ENCODE data around the gene PSMD14.
A peak's percentile ranks its signal among the peaks of the same experiment; 100 is the strongest.
"Not testable (repeated sequence)": the region's sequence is repeated elsewhere in the genome, so short reads cannot be mapped to it uniquely, and the experiment has no call there.

PSMD14 gene

DNA sequence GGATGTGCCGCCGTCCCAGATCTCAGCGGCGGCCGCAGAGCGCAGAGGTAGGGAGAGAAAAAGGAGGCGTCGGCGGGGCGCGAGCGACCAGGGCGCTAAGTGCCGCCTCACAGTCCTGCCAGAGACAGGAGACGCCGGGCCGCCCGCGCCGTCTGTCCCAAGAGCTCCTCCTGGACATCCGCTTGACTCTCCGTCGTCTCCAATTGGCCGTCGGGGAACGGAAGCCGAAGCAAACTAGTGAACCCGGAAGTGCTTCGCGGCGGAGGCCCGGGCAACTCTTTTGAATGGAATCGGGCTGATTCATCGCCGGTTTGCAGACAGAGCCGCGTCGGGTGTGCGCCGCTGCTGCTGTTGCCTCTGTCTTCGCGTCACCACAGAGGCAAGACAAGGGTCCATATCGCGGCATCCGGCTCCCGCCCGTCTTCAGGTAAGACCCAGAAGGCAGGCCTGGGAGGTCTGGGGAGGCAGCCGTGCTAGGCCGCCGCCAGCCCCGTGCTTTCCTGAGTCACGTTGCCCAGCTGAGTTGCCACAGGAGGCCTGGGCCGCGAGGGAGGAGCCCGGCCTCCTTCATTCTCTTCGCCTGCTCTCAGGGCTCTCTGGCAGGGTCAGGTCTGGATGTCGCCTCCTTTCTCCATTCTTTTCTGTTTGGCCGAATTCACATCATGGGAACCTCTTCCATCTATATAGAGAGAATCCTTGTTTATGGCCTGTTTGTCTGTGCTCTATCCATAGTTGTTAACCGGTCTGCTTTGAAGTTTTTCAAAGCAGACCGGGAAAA, at the start of gene PSMD14:
Gene PSMD14, plus strand, starts transcription at position 248 of the 778 bp plus-strand sequence. CDS start 10,401 bp downstream, outside the sequence.
- Histone ChIP-seq H3K27me3 (ENCODE audit: low read depth) (no peaks in the 10 kb centered on the region), H3K4me1 (no peaks in the 10 kb centered on the region; the same call in none of the 2 replicates), H3K36me3 (replicated peaks) (no peaks in the 10 kb centered on the region; the same call in 1 of the 2 replicates), H3K9me3 (0 out of 2 replicates have a peak, but pooled peaks cover 2% of the 10 kb centered on the region), H3K4me3 (peak within 1 kb of the TSS; percentile 85)
- in situ Hi-C loops (cut with MboI; ENCODE audit: low sequenced_read_pairs), result no loop called here
- DNase-seq (ENCODE audit: low spot score in 2 of 2), result peak; percentile 84 to 93

DNA sequence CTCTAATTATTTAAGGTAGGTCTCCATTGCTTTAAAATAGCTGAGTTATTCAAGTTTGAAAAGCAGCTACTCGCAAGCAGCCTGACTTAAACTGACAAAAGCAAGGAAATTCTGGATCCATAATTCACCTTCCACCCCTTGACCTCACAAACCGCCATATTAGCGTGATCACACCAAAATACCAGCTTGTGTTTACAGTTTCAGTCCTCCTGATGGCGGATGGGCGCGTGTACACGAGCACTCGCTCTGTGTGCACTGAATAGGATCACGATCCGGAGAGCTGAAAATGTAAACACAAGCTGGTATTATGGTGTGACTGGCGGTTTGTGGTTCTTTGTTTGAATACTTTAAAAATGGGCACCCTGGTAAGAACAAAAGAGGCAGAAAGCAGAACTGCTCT, 42.4 kb upstream of the PSMD14 start:
- in situ Hi-C loops (cut with MboI; ENCODE audit: low sequenced_read_pairs), result no loop called here
- Histone ChIP-seq H3K27me3 (ENCODE audit: low read depth) (no peaks in the 10 kb centered on the region), H3K4me3 (no peak overlapping the region), H3K36me3 (replicated peaks) (no peaks in the 10 kb centered on the region), H3K4me1 (peaks cover 3% of the 10 kb centered on the region; the same call in 1 of the 2 replicates), H3K9me3 (no peaks in the 10 kb centered on the region)
- no peak for DNase-seq (ENCODE audit: low spot score in 2 of 2)

DNA sequence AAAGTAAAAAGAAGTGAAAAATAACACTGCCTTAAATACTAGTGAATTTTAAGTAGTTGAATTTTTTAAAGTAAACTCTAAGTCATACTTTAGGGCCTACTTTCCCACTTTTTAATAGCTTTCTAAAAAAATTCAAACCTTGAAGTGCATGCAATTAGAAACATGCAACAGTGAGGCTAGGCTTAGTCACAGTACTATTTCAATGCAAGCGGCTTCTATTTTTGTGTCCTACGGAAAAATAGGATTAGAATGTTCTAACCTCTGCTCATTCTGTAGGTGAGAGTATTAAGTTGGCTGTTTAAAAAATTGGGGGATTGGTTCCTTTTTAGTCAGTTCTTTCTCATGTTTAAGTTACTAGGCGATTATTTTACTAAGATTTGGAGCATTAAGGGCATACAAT, 39.1 kb upstream of the PSMD14 start:
- in situ Hi-C loops (cut with MboI; ENCODE audit: low sequenced_read_pairs), result no loop called here
- no peaks in the 10 kb centered on the region for H3K36me3 ChIP-seq (replicated peaks)
- H3K9me3 ChIP-seq, result no peaks in the 10 kb centered on the region
- no peak overlapping the region for H3K4me3 ChIP-seq
- DNase-seq (ENCODE audit: low spot score in 2 of 2), result no peak
- no peaks in the 10 kb centered on the region for H3K4me1 ChIP-seq
- H3K27me3 ChIP-seq (ENCODE audit: low read depth), result no peaks in the 10 kb centered on the region

DNA sequence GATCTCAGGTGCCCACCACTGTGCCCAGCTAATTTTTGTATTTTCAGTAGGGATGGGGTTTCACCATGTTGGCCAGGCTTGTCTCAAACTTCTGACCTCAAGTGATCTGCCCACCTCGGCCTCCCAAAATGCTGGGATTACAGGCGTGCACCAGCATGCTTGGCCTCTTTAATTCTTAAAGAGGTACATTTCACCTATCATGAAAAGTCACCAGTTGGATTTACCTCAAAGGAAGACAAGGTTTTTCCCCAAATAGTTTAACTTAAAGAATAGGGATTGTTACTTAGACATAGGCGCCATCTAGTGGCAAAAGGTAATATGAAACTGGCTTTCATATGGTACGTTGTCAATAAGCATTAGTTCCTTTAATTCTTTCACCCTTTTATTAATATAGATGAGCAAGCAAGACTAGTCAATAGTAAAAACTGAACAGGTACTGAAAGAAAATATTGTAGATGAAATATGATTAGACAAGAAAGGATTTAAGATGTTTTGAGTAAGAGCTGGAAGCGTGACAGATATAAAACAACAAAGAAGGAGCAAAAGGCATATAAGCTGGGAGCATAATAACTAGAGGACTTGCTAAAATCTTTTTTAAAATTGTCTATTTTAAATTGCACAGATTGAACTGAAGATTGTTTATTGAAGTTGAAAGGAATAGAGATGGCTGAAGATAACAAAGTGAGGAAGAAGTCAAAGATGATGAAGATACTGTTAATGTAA, 35.0 kb upstream of the PSMD14 start:
- no peaks in the 10 kb centered on the region for H3K4me1 ChIP-seq
- H3K27me3 ChIP-seq (ENCODE audit: low read depth), result no peaks in the 10 kb centered on the region
- DNase-seq (ENCODE audit: low spot score in 2 of 2), result peak; percentile 49 to 59
- H3K4me3 ChIP-seq, result no peak overlapping the region
- no peaks in the 10 kb centered on the region for H3K9me3 ChIP-seq
- in situ Hi-C loops (cut with MboI; ENCODE audit: low sequenced_read_pairs), result no loop called here
- H3K36me3 ChIP-seq (replicated peaks), result no peaks in the 10 kb centered on the region

DNA sequence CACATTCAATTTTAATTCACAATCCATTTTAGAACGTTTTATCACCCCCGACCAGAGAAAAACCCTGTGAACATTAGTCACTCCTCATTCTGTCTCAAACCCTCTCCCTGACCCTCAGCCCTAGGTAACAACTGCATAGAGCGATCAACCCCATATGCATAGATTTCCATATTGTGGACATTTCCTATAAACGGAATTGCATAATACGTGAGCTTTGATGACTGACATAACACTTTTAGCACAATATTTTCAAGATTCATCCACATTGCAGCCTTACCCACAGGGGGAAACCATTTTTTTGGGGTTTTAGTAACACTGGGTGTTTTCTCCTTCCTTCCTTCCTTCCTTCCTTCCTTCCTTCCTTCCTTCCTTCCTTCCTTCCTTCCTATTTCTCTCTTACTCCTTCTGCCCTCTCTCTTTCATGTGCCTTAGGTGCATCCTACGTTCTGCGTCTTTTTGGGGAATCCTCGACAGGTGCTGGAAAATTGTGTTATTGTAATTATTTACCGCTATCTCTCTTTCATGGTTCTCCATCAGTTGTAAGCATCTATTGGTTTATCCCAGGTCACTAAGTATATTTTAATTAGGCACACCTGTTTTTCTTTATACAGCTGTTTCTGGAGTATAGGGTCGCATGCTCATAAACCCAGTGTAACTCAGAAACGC, 29.5 kb upstream of the PSMD14 start:
- in situ Hi-C loops (cut with MboI; ENCODE audit: low sequenced_read_pairs), result loop anchor here (25.0 kb wide), 1 partner anchor 284 kb away; no protein-coding TSS in a partner anchor
- not testable (repeated sequence) for H3K9me3 ChIP-seq; H3K4me3 ChIP-seq; H3K4me1 ChIP-seq; H3K27me3 ChIP-seq (ENCODE audit: low read depth); H3K36me3 ChIP-seq (replicated peaks)
- DNase-seq (ENCODE audit: low spot score in 2 of 2), result peak in 1 of 2 experiments; percentile 5

DNA sequence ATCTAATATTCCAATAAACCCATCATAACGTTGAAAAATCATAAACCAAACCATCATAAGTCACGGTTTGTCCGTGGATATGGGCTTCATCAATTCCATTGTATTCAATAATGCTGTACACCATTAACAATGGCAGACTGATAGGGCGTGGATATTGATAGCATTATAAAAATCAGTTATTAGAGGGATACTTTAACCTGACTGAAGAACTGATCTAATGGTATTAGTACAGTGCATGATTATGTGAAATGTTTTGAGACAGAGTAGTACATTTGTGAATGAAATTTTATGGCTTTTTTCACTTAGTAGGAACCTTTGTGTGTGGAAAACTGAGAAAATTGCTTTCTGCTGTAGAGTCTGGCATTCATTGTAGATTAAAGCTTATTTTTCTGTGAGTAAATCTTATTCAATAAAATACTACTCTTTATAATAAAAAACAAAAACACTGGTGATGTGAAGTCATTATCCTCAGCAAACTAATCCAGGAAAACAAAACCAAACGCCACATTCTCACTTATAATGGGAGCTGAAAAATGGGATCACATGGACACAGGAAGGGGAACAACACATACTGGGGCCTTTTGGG, 28.9 kb upstream of the PSMD14 start:
- not testable (repeated sequence) for H3K4me3 ChIP-seq; H3K36me3 ChIP-seq (replicated peaks); H3K4me1 ChIP-seq; H3K27me3 ChIP-seq (ENCODE audit: low read depth); DNase-seq (ENCODE audit: low spot score in 2 of 2); H3K9me3 ChIP-seq
- in situ Hi-C loops (cut with MboI; ENCODE audit: low sequenced_read_pairs), result loop anchor here (25.0 kb wide), 1 partner anchor 283 kb away; no protein-coding TSS in a partner anchor

DNA sequence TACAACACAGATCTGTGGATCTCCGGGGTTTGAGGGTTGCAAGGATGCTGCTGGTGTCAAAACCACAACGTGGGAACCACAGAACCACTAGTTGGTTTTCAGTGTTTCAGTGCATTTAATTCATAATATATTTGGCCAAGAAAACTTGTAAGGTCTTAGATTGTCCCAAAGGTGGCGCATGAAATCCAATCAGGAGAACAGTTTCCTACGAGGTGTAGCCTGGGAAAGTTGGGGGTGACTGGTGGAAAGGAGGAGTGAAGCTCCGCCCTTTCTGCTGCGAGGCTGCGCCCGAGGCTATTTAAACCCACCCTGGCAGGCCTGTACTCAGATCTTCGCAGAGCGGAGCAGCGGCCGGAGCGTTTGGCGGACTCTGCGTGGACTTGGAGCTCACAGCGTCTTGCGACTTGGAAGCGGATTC, 27.3 kb upstream of the PSMD14 start:
- not testable (repeated sequence) for H3K27me3 ChIP-seq (ENCODE audit: low read depth); H3K4me1 ChIP-seq; H3K9me3 ChIP-seq; H3K4me3 ChIP-seq; H3K36me3 ChIP-seq (replicated peaks)
- in situ Hi-C loops (cut with MboI; ENCODE audit: low sequenced_read_pairs), result loop anchor here (25.0 kb wide), 1 partner anchor 281 kb away; no protein-coding TSS in a partner anchor
- DNase-seq (ENCODE audit: low spot score in 2 of 2), result peak; percentile 20 to 49

DNA sequence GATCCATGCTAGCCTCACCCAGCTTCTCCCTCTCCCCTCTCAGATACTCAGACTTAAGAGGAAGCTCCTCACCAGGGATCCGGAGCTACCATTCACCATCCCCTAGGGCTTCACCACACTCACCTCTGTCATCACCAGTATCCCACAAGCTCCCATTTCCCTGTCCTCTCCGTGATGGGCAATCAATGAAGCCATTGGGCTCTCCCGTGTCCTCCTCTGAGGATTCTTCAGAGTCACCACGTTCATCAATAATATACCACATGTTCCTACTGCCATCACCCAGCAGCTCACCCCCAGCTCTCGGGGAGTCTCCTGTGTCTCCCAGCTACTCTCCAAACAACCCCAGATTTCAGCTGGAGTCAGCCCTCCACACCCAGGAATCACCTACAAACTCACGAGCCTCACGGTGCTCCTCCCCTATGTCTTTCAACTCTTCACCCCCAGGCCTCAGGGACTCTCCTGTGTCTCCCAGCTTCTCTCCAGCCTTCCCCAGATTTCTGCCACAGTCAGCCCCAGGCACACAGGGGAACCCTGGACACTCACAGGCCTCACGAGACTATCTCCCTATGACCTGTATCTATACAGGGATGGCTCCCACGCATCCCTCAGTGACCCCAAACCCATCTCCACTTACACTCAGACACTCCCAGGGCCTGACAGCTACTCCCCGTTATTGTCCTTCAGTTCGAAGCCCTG, 26.5 kb upstream of the PSMD14 start:
- H3K27me3 ChIP-seq (ENCODE audit: low read depth); H3K4me3 ChIP-seq; H3K36me3 ChIP-seq (replicated peaks); DNase-seq (ENCODE audit: low spot score in 2 of 2); H3K4me1 ChIP-seq; H3K9me3 ChIP-seq: not testable (repeated sequence)
- in situ Hi-C loops (cut with MboI; ENCODE audit: low sequenced_read_pairs), result loop anchor here (25.0 kb wide), 1 partner anchor 281 kb away; no protein-coding TSS in a partner anchor

DNA sequence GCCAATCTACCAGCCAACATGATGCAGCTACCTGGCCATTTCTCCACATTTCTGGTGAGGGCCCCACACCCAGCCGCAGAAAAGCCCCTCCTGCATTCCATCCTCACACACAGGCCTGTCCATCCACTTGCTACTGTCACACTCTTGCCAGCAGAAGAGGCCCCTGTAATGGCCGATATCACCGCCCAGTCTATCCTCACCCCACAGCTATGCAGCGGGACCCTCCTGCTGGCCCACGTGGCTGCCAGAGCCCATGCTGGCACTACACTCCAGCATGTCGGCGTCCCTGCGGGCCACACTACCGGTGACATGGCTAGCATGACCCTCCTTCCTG, 25.9 kb upstream of the PSMD14 start:
- in situ Hi-C loops (cut with MboI; ENCODE audit: low sequenced_read_pairs), result loop anchor here (25.0 kb wide), 1 partner anchor 280 kb away; no protein-coding TSS in a partner anchor
- not testable (repeated sequence) for H3K27me3 ChIP-seq (ENCODE audit: low read depth); H3K4me1 ChIP-seq; H3K9me3 ChIP-seq; DNase-seq (ENCODE audit: low spot score in 2 of 2); H3K4me3 ChIP-seq; H3K36me3 ChIP-seq (replicated peaks)

DNA sequence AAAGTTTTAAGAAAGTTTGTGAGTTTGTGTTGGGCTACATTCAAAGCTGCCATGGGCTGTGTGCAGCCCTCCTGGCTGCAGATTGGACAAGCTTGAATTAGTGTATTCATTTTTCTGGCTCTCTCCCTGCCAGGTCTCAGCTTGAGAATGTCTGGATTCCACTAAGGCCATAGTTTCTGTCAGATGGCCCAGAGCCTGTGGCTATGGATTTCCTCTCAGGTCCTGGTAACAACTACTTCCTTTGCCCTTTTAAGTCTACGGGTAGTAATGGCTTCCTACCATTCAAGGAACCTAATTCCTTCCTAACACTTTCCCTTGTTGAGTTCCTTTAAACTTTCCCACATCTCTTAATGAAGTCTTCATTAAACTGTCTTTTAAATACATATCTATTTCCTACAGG, 24.3 kb upstream of the PSMD14 start:
- Histone ChIP-seq H3K9me3 (no peaks in the 10 kb centered on the region), H3K27me3 (ENCODE audit: low read depth) (no peaks in the 10 kb centered on the region), H3K36me3 (replicated peaks) (no peaks in the 10 kb centered on the region), H3K4me1 (no peaks in the 10 kb centered on the region), H3K4me3 (no peak overlapping the region)
- no peak for DNase-seq (ENCODE audit: low spot score in 2 of 2)
- in situ Hi-C loops (cut with MboI; ENCODE audit: low sequenced_read_pairs), result loop anchor here (25.0 kb wide), 1 partner anchor 278 kb away; no protein-coding TSS in a partner anchor

DNA sequence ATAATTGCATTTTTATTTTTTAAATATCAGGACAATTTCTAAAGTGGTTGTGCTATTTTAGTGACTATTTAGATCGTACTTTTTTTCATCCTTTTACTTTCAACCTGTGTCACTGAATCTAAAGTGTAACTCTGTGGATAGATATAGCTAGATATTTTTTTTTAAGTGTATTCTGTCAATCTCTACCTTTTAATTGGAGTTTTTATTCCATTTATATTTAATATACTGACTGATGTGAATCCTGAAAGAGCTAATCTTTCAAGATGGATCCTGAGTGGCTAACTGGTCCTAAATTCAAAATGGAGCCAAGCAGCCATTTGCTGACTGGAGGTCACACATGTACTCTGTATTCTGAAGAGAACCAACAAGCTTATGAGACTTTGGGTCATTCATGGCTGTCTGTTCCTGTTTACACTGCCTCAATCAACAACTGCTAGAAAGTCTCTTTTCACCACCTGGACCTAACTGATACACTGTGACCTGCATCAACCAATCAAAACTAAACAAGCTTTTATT, 4.6 kb upstream of the PSMD14 start:
- no peaks in the 10 kb centered on the region for H3K36me3 ChIP-seq (replicated peaks)
- no peak for DNase-seq (ENCODE audit: low spot score in 2 of 2)
- in situ Hi-C loops (cut with MboI; ENCODE audit: low sequenced_read_pairs), result no loop called here

DNA sequence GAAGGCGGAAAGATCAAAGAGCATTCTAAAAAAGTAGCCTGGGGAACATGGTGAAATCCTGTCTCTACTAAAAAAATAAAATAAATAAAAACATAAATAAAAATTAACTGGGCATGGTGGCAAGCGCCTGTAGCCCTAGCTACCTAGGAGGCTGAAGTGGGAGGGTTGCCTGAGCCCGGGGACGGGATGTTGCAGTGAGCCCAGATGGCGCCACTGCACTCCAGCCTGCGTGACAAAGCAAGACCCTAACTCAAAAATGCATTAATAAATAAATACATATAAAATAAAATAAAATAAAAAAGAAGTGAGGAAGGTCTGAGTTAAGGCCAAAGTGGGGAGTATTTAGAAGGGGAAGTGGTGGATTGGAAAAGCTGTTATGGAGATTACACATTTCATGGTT, 1.3 kb upstream of the PSMD14 start:
- no peaks in the 10 kb centered on the region for H3K36me3 ChIP-seq (replicated peaks)

More for the DNA sequence above, 4.6 kb upstream of the PSMD14 start:
- Histone ChIP-seq H3K4me3 (no peak overlapping the region), H3K4me1 (no peaks in the 10 kb centered on the region), H3K9me3 (0 out of 2 replicates have a peak, but pooled peaks cover 5% of the 10 kb centered on the region), H3K27me3 (ENCODE audit: low read depth) (no peaks in the 10 kb centered on the region)

DNA sequence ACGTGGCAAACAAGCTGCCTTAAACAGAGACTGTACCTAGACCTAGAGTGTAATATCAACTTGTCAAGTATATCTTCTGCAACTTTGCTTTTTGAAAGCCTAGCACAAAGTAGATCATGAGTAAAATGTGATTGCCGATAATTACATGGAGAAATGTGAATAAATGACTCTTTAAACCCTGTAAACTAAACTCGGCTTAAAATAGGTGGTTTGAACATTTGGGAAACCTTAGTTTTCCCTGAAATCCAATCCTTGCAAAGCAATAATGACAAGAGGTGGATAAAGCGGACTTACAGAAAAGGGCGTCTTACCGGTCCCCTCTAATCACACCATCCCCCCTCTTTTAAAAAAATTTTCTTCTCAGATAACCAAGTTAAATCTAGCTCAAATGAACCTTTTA, 549 bp upstream of the PSMD14 start:
- no peak for DNase-seq (ENCODE audit: low spot score in 2 of 2)
- in situ Hi-C loops (cut with MboI; ENCODE audit: low sequenced_read_pairs), result no loop called here
- Histone ChIP-seq H3K4me1 (no peaks in the 10 kb centered on the region; the same call in 1 of the 2 replicates), H3K9me3 (0 out of 2 replicates have a peak, but pooled peaks cover 5% of the 10 kb centered on the region), H3K36me3 (replicated peaks) (no peaks in the 10 kb centered on the region; the same call in 1 of the 2 replicates), H3K27me3 (ENCODE audit: low read depth) (no peaks in the 10 kb centered on the region), H3K4me3 (peak overlapping the region; percentile 85)

More for the DNA sequence above, 1.3 kb upstream of the PSMD14 start:
- DNase-seq (ENCODE audit: low spot score in 2 of 2), result no peak
- H3K4me1 ChIP-seq, result no peaks in the 10 kb centered on the region
- H3K27me3 ChIP-seq (ENCODE audit: low read depth), result no peaks in the 10 kb centered on the region
- in situ Hi-C loops (cut with MboI; ENCODE audit: low sequenced_read_pairs), result no loop called here
- no peak overlapping the region for H3K4me3 ChIP-seq
- H3K9me3 ChIP-seq, result 0 out of 2 replicates have a peak, but pooled peaks cover 5% of the 10 kb centered on the region
